GM19468 (cell line): ENCODE data around the gene SNX27.

Experiments
- ATAC-seq: cut with Tn5 transposase; IDR thresholded peaks from one replicate; pipeline ENCODE4 v1.9.1; 2021; ENCODE audit warnings: mild to moderate bottlenecking, moderate library complexity, moderate number of reproducible peaks; ENCODE audit not compliant: unreplicated experiment; ENCODE audit errors: extremely low read depth

Gene SNX27

DNA sequence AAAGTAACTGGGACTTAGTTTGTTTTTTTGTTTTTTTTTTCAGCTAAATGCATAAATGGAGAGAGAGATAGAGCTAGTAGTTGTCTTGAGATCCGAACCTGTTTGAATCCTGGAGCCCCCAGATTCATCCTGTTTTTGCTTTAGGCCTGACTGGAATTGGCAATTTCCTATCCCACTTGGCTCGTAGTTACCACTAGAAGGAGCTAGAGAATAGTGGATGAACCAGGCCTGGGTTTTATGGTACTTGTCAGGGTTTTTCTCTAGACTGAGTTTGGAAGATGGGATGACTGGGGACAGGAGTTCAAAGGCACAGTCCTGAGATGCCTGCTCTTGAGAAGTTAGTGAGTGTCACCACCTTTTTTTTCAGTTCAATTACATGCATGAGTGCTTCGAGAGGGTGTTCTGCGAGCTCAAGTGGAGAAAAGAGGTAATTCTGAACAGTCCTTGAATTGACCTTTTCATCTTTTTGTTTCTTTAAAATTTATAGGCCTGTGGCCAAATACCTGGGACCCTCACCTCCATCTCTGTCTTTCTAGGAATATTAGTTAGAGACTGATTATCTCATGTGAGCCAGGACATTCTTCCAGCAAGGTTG lies 81.3 kb downstream of the SNX27 start:
- no peak for ATAC-seq

- no peak for ATAC-seq
Observed at GRCh38 chr1:151701515-151701914, 89.7 kb downstream of the SNX27 start.

- ATAC-seq: no peak
Observed at GRCh38 chr1:151702936-151703335, 91.1 kb downstream of the SNX27 start.

GRCh38 chr1:151703813-151704212 lies 92.0 kb downstream of the SNX27 start:
- ATAC-seq: no peak

DNA sequence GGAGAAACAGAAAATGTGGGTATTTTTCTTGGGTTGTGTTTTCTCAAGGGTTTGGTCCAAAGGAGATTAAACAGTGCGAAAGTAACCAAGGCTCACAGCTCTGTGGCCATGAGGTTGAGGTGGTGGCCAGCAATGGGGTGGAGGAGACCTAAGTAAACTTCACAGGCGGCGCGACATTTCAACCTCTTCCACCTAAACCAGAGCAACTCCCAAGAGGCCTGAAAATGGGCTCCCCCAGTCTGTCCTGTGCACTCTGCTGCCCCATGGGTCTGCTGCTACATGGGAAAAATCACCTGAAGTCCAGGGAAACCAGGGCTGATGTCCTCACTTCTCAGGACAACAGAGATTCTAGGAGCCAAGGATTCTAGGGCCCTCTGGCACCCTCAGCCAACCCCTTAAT lies 92.4 kb downstream of the SNX27 start:
- no peak for ATAC-seq

DNA sequence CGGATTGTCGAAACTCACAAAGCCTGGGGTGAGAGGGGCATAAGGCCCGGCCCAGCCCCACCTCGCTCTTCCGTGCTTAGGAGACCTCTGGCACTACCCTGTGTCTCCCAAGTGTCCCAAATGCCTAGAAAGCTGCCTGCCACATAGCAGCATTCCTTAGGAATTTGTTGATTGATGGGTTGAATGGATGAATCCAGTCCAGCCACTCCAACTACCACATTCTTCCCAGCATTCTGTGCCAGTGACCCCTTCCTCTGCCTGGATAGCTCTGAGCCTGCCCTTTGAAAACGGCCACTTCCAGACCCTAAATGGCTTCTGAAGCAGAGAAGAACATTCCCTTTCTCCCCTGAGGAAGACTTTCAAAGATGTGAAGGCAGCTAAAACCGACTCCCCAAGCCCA lies 93.3 kb downstream of the SNX27 start:
- ATAC-seq: no peak

GRCh38 chr1:151705753-151706463 lies 94.1 kb downstream of the SNX27 start:
- ATAC-seq: no peak

DNA sequence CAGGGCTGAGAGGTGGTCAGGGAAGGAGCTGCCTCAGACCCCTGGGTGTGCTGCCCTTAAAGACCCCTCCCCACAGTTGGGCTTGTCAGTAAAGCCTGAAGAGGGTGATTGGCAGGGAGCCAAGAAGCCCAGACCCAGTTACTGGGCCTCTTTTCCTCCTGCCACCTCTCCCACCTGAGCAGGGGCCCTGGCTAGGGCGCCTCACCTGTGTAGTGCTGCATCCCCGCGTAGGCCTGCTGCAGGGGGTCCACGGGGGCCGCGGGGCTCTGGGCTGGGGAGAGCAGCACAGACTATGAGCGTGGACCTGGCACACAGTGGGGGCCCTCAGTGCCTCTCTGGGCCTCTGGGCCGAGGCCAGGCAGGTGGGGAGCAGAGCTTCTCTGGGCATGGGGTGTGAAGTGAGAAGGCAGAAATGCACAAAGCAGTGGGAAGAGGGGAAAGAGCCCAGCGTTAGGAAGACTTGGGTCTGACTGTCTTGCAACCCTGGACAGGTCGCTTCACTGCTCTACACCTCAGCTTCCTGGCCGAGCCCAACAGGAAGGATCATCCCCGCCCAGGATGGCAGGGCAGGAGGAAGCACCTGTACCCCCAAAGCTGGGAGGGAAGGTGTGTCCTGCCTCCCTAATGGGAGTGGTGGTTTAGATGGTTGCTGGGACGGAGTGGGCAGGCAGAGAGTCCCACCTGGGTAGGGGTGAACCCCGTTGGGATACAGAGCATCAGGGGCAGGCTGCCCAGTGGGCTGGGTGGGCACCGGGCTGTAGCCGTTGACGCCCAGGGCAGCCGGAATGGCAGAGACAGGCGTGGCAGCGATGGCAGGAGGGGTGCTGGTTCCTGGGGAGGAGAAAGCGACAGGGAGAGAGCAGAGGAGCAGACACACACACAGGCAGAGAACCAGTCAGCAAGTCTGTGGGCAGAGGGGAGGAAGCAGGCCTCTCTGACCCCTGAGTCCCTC lies 94.9 kb downstream of the SNX27 start:
- ATAC-seq: no peak

GRCh38 chr1:151707541-151708065 lies 95.8 kb downstream of the SNX27 start:
- ATAC-seq: no peak

- no peak for ATAC-seq
Observed at GRCh38 chr1:151708891-151709290, 97.0 kb downstream of the SNX27 start.

DNA sequence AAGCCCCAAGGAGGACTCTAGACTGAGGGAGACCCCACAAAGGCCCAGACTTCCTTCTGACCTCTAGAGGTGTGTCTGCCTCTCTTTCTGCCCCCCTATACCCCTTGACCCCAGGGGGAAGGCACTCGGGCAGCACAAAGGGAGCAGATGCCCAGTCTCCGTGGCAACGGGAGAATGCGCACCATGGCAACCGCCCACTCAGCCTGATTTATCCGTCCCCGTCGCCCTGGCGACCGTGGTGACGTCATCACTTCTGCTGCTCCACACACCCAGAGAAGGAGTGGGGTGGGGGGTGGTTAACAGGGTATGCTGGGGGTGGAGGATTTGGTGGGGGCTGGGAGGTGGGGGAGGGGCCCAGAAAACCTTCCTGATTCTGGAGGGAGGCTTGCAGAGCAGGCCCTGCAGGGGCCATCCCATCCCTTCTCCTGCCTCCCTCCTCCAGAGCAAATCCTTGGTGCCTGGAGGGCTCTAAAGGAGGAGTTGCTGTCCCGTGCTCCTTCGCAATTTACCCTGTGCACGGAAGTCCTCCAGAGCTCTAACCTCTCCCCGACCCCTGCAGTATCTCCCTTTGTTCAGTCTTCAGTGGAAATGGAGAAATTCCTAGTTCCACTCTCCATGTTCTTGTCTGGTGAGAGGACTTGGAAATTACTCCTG lies 98.5 kb downstream of the SNX27 start:
- ATAC-seq: no peak

GRCh38 chr1:151711044-151711800 lies 99.4 kb downstream of the SNX27 start:
- no peak for ATAC-seq

DNA sequence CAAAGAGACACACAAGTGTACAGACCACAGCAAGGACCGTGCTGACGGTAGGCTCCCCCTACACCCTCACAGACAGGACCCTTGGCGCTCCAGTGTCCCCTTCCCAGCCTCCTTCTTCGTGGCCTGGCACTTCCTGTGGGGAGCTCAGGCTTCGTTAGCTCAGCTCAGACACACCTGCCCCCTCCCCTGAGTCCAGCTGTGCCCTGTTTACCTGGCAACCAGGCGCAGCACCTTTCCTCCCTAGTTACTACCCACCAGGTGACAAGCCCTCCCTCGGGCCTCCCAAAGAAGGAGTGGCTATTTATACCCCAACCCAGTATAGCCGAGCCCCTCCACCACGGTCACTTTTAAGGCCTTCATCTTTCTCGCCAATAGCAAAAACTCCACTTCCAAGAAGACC lies 100.1 kb downstream of the SNX27 start:
- no peak for ATAC-seq

DNA sequence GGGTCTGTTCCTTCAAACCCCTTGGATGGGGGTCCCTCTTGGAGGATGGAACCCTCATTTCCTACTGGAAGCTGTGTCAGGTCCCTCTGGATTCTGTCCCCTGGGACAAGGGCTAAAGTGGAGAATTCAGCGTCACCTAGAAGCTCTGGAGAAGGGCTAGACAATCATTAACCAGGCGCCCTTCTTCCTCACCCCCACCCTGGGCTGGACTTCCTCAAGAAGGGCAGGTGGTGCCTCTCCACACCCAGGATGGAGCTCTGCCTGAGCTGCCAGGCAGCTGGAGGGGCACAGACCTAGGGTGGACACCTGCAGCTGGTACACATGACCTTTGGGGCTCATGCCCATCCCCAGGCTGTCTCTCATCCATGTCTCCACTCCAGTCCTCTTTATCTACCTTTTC lies 101.2 kb downstream of the SNX27 start:
- no peak for ATAC-seq

GRCh38 chr1:151713874-151714273 lies 102.0 kb downstream of the SNX27 start:
- no peak for ATAC-seq

- ATAC-seq: no peak
Observed at GRCh38 chr1:151714820-151715725, 103.2 kb downstream of the SNX27 start.

DNA sequence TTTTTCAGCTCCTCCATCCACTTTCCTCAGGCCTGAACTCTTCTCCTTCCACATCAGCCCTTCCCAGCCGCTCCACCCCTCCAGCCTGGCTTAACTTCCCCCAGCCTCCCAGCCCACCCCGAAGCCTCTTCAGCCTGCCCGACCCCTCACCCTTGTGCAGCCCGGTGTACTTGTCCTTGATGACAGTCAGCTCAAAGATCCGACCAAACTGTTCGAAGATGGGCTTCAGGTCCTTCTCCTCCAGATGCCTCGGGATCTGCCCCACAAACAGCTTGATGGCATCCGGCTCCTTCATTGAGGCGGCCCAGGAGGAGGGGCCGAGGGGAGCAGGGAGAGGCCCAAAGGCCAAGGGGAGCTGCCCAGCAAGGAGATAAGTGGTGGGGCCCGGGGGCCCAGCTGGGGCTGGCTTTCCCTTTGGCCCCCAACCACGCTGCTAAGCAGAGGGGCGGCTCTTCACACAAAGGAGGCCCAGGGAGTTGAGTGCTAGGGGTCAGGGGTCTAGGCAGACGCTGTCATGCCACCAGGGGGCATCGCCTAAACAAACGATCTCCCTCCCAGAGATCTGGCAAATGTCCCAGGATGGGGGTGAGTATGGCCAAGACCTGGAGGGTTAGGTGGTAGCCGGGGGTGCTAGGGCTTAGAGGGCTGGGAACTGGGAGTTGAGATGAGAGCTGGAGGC lies 104.0 kb downstream of the SNX27 start:
- no peak for ATAC-seq

DNA sequence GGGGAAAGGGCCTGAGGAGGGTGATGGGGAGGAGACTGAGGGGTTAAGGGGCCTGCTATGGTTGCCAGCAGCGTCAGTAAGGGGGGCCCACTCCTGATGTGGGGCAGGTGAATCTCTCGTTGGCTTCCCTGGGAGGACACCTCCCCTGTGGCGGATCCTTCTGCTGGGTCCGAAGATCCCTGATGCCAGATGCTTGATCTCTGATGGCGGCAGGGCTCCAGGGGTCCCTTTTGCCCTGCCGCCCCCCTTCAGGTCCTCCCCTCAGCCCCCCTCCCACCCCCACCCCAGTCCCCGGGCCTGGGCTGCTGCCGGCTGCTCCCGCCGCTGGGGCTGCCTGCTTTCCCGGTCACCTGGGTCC lies 104.5 kb downstream of the SNX27 start:
- ATAC-seq: no peak
